Measurements from ENCODE around the gene ZMYND8. TPM values are rescaled to one million over a fixed set of nuclear protein-coding genes. Genes with fewer than 3 reads are reported as not detected.

The ZMYND8 gene
- total and polyA plus RNA-seq, 10 of the 15 experiments (the other 5 are each of a cell fraction or from before 2014, with no cell fraction given), result 12.9 to 54.8 (median 23.1) TPM

DNA sequence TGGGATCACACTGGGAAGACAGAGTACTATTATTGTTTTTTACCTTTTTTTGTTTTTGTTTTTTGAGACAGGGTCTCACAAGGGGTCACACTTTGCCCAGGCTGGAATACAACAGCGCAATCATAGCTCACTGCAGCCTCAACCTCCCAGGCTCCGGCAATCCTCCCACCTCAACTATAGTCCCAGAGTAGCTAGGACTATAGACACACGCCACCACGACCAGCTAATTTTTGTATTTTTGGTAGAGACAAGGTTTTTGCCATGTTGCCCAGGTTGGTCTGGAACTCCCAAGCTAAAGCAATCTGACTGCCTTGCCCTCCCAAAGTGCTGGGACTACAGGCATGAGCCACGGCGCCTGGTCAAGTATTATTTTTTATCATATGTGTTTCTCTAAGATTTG, 81.0 kb downstream of the ZMYND8 start (continued):
- TF ChIP-seq, protein P1, sequence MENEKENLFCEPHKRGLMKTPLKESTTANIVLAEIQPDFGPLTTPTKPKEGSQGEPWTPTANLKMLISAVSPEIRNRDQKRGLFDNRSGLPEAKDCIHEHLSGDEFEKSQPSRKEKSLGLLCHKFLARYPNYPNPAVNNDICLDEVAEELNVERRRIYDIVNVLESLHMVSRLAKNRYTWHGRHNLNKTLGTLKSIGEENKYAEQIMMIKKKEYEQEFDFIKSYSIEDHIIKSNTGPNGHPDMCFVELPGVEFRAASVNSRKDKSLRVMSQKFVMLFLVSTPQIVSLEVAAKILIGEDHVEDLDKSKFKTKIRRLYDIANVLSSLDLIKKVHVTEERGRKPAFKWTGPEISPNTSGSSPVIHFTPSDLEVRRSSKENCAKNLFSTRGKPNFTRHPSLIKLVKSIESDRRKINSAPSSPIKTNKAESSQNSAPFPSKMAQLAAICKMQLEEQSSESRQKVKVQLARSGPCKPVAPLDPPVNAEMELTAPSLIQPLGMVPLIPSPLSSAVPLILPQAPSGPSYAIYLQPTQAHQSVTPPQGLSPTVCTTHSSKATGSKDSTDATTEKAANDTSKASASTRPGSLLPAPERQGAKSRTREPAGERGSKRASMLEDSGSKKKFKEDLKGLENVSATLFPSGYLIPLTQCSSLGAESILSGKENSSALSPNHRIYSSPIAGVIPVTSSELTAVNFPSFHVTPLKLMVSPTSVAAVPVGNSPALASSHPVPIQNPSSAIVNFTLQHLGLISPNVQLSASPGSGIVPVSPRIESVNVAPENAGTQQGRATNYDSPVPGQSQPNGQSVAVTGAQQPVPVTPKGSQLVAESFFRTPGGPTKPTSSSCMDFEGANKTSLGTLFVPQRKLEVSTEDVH (IDR thresholded peaks at IDR 0.05; ENCODE audit: low read depth, partially characterized antibody), result no peak
- TF ChIP-seq RBBP5 (conservative IDR thresholded peaks at IDR 0.05), result no peak
- TF ChIP-seq E4F1 (IDR thresholded peaks at IDR 0.05; ENCODE audit: borderline replicate concordance, partially characterized antibody), result no peak
- TF ChIP-seq, protein P2, sequence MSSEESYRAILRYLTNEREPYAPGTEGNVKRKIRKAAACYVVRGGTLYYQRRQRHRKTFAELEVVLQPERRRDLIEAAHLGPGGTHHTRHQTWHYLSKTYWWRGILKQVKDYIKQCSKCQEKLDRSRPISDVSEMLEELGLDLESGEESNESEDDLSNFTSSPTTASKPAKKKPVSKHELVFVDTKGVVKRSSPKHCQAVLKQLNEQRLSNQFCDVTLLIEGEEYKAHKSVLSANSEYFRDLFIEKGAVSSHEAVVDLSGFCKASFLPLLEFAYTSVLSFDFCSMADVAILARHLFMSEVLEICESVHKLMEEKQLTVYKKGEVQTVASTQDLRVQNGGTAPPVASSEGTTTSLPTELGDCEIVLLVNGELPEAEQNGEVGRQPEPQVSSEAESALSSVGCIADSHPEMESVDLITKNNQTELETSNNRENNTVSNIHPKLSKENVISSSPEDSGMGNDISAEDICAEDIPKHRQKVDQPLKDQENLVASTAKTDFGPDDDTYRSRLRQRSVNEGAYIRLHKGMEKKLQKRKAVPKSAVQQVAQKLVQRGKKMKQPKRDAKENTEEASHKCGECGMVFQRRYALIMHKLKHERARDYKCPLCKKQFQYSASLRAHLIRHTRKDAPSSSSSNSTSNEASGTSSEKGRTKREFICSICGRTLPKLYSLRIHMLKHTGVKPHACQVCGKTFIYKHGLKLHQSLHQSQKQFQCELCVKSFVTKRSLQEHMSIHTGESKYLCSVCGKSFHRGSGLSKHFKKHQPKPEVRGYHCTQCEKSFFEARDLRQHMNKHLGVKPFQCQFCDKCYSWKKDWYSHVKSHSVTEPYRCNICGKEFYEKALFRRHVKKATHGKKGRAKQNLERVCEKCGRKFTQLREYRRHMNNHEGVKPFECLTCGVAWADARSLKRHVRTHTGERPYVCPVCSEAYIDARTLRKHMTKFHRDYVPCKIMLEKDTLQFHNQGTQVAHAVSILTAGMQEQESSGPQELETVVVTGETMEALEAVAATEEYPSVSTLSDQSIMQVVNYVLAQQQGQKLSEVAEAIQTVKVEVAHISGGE (CRISPR knock-in tag; IDR thresholded peaks at IDR 0.05), result no peak
- TF ChIP-seq DPF2 (IDR thresholded peaks at IDR 0.05), result no peak

Data from GM12878 (cell line).